NCI-H1694 treated with DMSO at 0.1 percent for 48 hours (cell line): ENCODE measurements around the gene ZNF470.

Experiments used
- DNase-seq: peaks from one replicate; lab custom pipeline; 2025; lab: John Stamatoyannopoulos, UW

Gene ZNF470

GRCh38 chr19:56567274-56568120 lies at the start of gene ZNF470:
Gene ZNF470 (plus strand): TSS chr19:56567468. CDS start chr19:56570312, 2,844 bp downstream.
- peak; percentile 46 for DNase-seq

GRCh38 chr19:56525214-56525860 lies 41.9 kb upstream of the ZNF470 start:
- no peak for DNase-seq

- no peak for DNase-seq
Measured at GRCh38 chr19:56537442-56537841, 29.8 kb upstream of the ZNF470 start.

GRCh38 chr19:56538254-56538760 lies 29.0 kb upstream of the ZNF470 start:
- DNase-seq, result peak; percentile 81

- DNase-seq, result peak; percentile 69
Measured at GRCh38 chr19:56538761-56539263, 28.5 kb upstream of the ZNF470 start, which contains the start of gene ZFP28. Gene ZFP28 (plus strand): TSS chr19:56538948. CDS start chr19:56539019, 71 bp downstream.

GRCh38 chr19:56543776-56544175 lies 23.5 kb upstream of the ZNF470 start:
- DNase-seq, result no peak

GRCh38 chr19:56547535-56547934 lies 19.7 kb upstream of the ZNF470 start:
- DNase-seq, result no peak

GRCh38 chr19:56554272-56554869 lies 12.9 kb upstream of the ZNF470 start:
- DNase-seq, result no peak

GRCh38 chr19:56562766-56563165 lies 4.5 kb upstream of the ZNF470 start:
- no peak for DNase-seq

GRCh38 chr19:56566904-56567273 lies 379 bp upstream of the ZNF470 start:
- peak; percentile 22 for DNase-seq

- no peak for DNase-seq
Measured at GRCh38 chr19:56572589-56572988, 5.3 kb downstream of the ZNF470 start.

GRCh38 chr19:56573914-56574313 lies 6.6 kb downstream of the ZNF470 start:
- DNase-seq, result no peak

GRCh38 chr19:56577719-56578602 lies 10.7 kb downstream of the ZNF470 start:
- DNase-seq, result no peak

GRCh38 chr19:56594446-56594782 lies 27.1 kb downstream of the ZNF470 start:
- DNase-seq, result no peak

- peak; percentile 63 for DNase-seq
Measured at GRCh38 chr19:56594783-56595547, 27.7 kb downstream of the ZNF470 start, which contains the start of gene ZNF71. Gene ZNF71 (plus strand): TSS chr19:56595302. CDS start chr19:56601559, 6,257 bp downstream.

- no peak for DNase-seq
Measured at GRCh38 chr19:56595548-56595899, 28.3 kb downstream of the ZNF470 start.

- DNase-seq, result no peak
Measured at GRCh38 chr19:56596676-56597075, 29.4 kb downstream of the ZNF470 start.

- no peak for DNase-seq
Measured at GRCh38 chr19:56597696-56598095, 30.4 kb downstream of the ZNF470 start.

- DNase-seq, result no peak
Measured at GRCh38 chr19:56601375-56601774, 34.1 kb downstream of the ZNF470 start.

GRCh38 chr19:56603829-56604228 lies 36.6 kb downstream of the ZNF470 start:
- DNase-seq, result no peak
